ENCODE results near the gene PRKCA.

DNA sequence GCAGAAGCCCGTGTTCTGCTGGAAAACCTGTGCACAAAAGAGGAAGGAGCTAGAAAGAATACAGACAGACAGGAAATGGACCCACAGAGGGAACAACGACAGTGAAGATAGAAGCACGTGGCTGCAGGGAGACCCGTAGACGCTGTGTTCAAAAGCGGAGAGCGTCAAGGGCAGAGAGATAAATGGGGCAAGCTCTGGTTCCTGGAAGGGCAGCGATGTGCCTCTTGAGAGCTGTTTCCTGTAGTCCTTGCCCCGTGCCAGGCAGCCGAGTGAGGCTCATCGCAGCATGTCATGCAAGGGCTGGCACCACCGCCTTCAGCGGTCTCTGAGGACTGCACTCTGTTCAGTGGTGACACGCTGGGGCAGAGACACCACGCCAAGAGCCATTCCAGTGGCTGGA is 488.9 kb downstream of the PRKCA start:
- TF ChIP-seq CTCF (IDR thresholded peaks at IDR 0.05): no peak
- no peak for TF ChIP-seq NFYB (CRISPR knock-in tag; conservative IDR thresholded peaks at IDR 0.05; ENCODE audit: low read depth)
- TF ChIP-seq CREB1 (CRISPR knock-in tag; IDR thresholded peaks at IDR 0.05): no peak
- TF ChIP-seq, protein P1, sequence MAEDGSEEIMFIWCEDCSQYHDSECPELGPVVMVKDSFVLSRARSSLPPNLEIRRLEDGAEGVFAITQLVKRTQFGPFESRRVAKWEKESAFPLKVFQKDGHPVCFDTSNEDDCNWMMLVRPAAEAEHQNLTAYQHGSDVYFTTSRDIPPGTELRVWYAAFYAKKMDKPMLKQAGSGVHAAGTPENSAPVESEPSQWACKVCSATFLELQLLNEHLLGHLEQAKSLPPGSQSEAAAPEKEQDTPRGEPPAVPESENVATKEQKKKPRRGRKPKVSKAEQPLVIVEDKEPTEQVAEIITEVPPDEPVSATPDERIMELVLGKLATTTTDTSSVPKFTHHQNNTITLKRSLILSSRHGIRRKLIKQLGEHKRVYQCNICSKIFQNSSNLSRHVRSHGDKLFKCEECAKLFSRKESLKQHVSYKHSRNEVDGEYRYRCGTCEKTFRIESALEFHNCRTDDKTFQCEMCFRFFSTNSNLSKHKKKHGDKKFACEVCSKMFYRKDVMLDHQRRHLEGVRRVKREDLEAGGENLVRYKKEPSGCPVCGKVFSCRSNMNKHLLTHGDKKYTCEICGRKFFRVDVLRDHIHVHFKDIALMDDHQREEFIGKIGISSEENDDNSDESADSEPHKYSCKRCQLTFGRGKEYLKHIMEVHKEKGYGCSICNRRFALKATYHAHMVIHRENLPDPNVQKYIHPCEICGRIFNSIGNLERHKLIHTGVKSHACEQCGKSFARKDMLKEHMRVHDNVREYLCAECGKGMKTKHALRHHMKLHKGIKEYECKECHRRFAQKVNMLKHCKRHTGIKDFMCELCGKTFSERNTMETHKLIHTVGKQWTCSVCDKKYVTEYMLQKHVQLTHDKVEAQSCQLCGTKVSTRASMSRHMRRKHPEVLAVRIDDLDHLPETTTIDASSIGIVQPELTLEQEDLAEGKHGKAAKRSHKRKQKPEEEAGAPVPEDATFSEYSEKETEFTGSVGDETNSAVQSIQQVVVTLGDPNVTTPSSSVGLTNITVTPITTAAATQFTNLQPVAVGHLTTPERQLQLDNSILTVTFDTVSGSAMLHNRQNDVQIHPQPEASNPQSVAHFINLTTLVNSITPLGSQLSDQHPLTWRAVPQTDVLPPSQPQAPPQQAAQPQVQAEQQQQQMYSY (CRISPR knock-in tag; IDR thresholded peaks at IDR 0.05): no peak
- no peak for TF ChIP-seq ZMAT4 (CRISPR knock-in tag; IDR thresholded peaks at IDR 0.05)
- TF ChIP-seq GABPB1 (CRISPR knock-in tag; IDR thresholded peaks at IDR 0.05): no peak
- no peak for TF ChIP-seq USF1 (CRISPR knock-in tag; IDR thresholded peaks at IDR 0.05)
- no peak for TF ChIP-seq HMGXB4 (CRISPR knock-in tag; IDR thresholded peaks at IDR 0.05)

Data from WTC11 (cell line).